PC-9 (cell line): ENCODE data around the gene UBE3A. TPM values are rescaled to one million over a fixed set of nuclear protein-coding genes. Genes with fewer than 3 reads are reported as not detected.

Source experiments
- BruUV-seq: library from RNA; stranded (reverse); fragments of 400-500 nt; replicated peaks from 2 replicates; lab custom pipeline; 2021; lab: Mats Ljungman, UMichigan
- CTCF ChIA-PET: fragments of 300-600 bp; sonication (Branson Sonifier 250); formaldehyde crosslinking; loops from one replicate; lab custom pipeline; 2022; ENCODE audit warnings: antibody characterized with exemption; lab: Charles Lee
- POLR2A ChIA-PET: fragments of 300-600 bp; sonication (Branson Sonifier 250); formaldehyde crosslinking; loops from one replicate; lab custom pipeline; 2022; ENCODE audit warnings: antibody characterized with exemption; ENCODE audit not compliant: unreplicated experiment; lab: Charles Lee
- DNase-seq, 2 experiments: peaks; one replicate each; pipeline versions ENCODE4 v3.0.0 to v3.0.0-alpha.2; 2015 to 2022; ENCODE audit warnings: mixed read lengths in 1 of 2
- H2AFZ ChIP-seq: fragments of 200-600 bp; sonication (generic); 2 replicates; pipeline ENCODE4 v1.8.1; 2017; ENCODE audit warnings: antibody characterized with exemption
- H3F3A ChIP-seq: fragments of 200-600 bp; sonication (generic); 2 replicates; pipeline ENCODE4 v1.8.1; 2017; ENCODE audit warnings: antibody characterized with exemption, mild to moderate bottlenecking, low read depth; ENCODE audit not compliant: insufficient read depth
- H3K27ac ChIP-seq: fragments of 200-600 bp; sonication (generic); 2 replicates; pipeline ENCODE4 v1.6.1; 2016; ENCODE audit warnings: mixed run types
- H3K27me3 ChIP-seq: fragments of 200-600 bp; sonication (generic); 2 replicates; pipeline ENCODE4 v1.6.1; 2016; ENCODE audit warnings: low read depth, mixed run types; ENCODE audit not compliant: insufficient read depth
- H3K36me3 ChIP-seq: fragments of 200-600 bp; sonication (generic); 2 replicates; pipeline ENCODE4 v1.6.1; 2016; ENCODE audit warnings: low read depth, mixed run types
- H3K4me1 ChIP-seq: fragments of 200-600 bp; sonication (generic); replicated peaks from 2 replicates; pipeline ENCODE4 v1.6.1; 2016; ENCODE audit warnings: mixed run types; ENCODE audit not compliant: insufficient read depth
- H3K4me2 ChIP-seq: fragments of 200-600 bp; sonication (generic); 2 replicates; pipeline ENCODE4 v1.6.1; 2017; ENCODE audit warnings: mixed run types
- H3K4me3 ChIP-seq: fragments of 200-600 bp; sonication (generic); 2 replicates; pipeline ENCODE4 v1.6.1; 2016; ENCODE audit warnings: mixed run types
- H3K79me2 ChIP-seq: fragments of 200-600 bp; sonication (generic); 2 replicates; pipeline ENCODE4 v1.6.1; 2017; ENCODE audit warnings: low read depth, mixed run types
- H3K9me2 ChIP-seq: fragments of 200-600 bp; sonication (generic); 2 replicates; pipeline ENCODE4 v1.8.1; 2017; ENCODE audit warnings: mild to moderate bottlenecking; ENCODE audit not compliant: insufficient read depth
- H3K9me3 ChIP-seq: fragments of 200-600 bp; sonication (generic); 2 replicates; pipeline ENCODE4 v1.8.1; 2016; ENCODE audit warnings: low read depth; ENCODE audit not compliant: insufficient read depth
- H4K20me1 ChIP-seq: fragments of 200-600 bp; sonication (generic); 2 replicates; pipeline ENCODE4 v1.8.1; 2017; ENCODE audit not compliant: insufficient read depth
- CTCF ChIP-seq: fragments of 200-600 bp; sonication (generic); conservative IDR thresholded peaks from 2 replicates; pipeline ENCODE4 v1.6.1; 2017; ENCODE audit warnings: mixed run types, antibody characterized with exemption, mild to moderate bottlenecking, moderate library complexity
- EZH2 ChIP-seq: fragments of 200-600 bp; sonication (generic); IDR thresholded peaks from 2 replicates; pipeline ENCODE4 v1.8.0; 2017; ENCODE audit warnings: antibody characterized with exemption, low read depth
- intact Hi-C: fragments of 100-400 bp; cut with micrococcal nuclease; formaldehyde crosslinking; loops from one replicate; pipeline ENCODE4 v1.10.0; 2022; ENCODE audit not compliant: unreplicated experiment
- total RNA-seq: library from RNA; stranded (reverse); gene quantifications from 2 replicates; pipeline ENCODE4 v1.2.3, GENCODE V29; 2021

UBE3A gene
- total RNA-seq, 1 experiment from 2014 or later: 65.2 TPM

GRCh38 chr15:25418202-25418601, 20.6 kb downstream of the UBE3A start:
- no peaks in the 10 kb centered on the region for H3K9me2 ChIP-seq
- H3K4me2 ChIP-seq: no peak overlapping the region
- ChIA-PET CTCF (no interaction called here), POLR2A (no interaction called here)
- H2AFZ ChIP-seq: no peak overlapping the region
- no peak overlapping the region for H3K4me3 ChIP-seq
- H3K36me3 ChIP-seq: no peaks in the 10 kb centered on the region
- H4K20me1 ChIP-seq: peaks cover 12% of the 10 kb centered on the region
- TF ChIP-seq CTCF: no peak
- no peak for TF ChIP-seq EZH2
- no TSS peak for BruUV-seq
- no peak for DNase-seq
- H3K9me3 ChIP-seq: no peaks in the 10 kb centered on the region
- intact Hi-C loops: no loop called here
- H3F3A ChIP-seq: no peaks in the 10 kb centered on the region
- no peaks in the 10 kb centered on the region for H3K27me3 ChIP-seq
- H3K79me2 ChIP-seq: peaks cover 96% of the 10 kb centered on the region
- no peak overlapping the region for H3K27ac ChIP-seq
- 0 out of 2 replicates have a peak, but pooled peaks cover 5% of the 10 kb centered on the region for H3K4me1 ChIP-seq

- 0 out of 2 replicates have a peak, but pooled peaks cover 5% of the 10 kb centered on the region for H3K4me1 ChIP-seq
- ChIA-PET POLR2A (no interaction called here), CTCF (no interaction called here)
- H2AFZ ChIP-seq: no peak overlapping the region
- H3K36me3 ChIP-seq: no peaks in the 10 kb centered on the region
- no peaks in the 10 kb centered on the region for H3F3A ChIP-seq
- no peaks in the 10 kb centered on the region for H3K9me2 ChIP-seq
- H3K9me3 ChIP-seq: no peaks in the 10 kb centered on the region
- intact Hi-C loops: no loop called here
- no peak overlapping the region for H3K4me2 ChIP-seq
- BruUV-seq: no TSS peak
- peaks cover 12% of the 10 kb centered on the region for H4K20me1 ChIP-seq
- no peak for DNase-seq
- TF ChIP-seq CTCF (no peak), EZH2 (no peak)
- H3K79me2 ChIP-seq: peaks cover 98% of the 10 kb centered on the region
- H3K27ac ChIP-seq: no peak overlapping the region
- H3K27me3 ChIP-seq: no peaks in the 10 kb centered on the region
- H3K4me3 ChIP-seq: no peak overlapping the region
These were observed 21.2 kb downstream of the UBE3A start for GRCh38 chr15:25417604-25418003.

- H3K9me2 ChIP-seq: no peaks in the 10 kb centered on the region
- H3K4me3 ChIP-seq: no peak overlapping the region
- intact Hi-C loops: no loop called here
- 0 out of 2 replicates have a peak, but pooled peaks cover 5% of the 10 kb centered on the region for H3K4me1 ChIP-seq
- H3K36me3 ChIP-seq: no peaks in the 10 kb centered on the region
- no peaks in the 10 kb centered on the region for H3K27me3 ChIP-seq
- H3K4me2 ChIP-seq: no peak overlapping the region
- no peaks in the 10 kb centered on the region for H3F3A ChIP-seq
- CTCF ChIA-PET: no interaction called here
- H2AFZ ChIP-seq: no peak overlapping the region
- no peak overlapping the region for H3K27ac ChIP-seq
- TF ChIP-seq CTCF (no peak), EZH2 (no peak)
- no TSS peak for BruUV-seq
- H4K20me1 ChIP-seq: peaks cover 12% of the 10 kb centered on the region
- peaks cover 96% of the 10 kb centered on the region for H3K79me2 ChIP-seq
- H3K9me3 ChIP-seq: no peaks in the 10 kb centered on the region
- POLR2A ChIA-PET: interaction anchor here (0.7 kb wide), 1 partner anchor 31 kb away, joined by 3 read pairs; no protein-coding TSS in a partner anchor
- DNase-seq: peak in 1 of 2 experiments; percentile 5
These were observed 22.1 kb downstream of the UBE3A start for GRCh38 chr15:25416693-25417092.
